A549 (cell line): ENCODE results near the gene CCNQ.

Experiments
- CTCF ChIP-seq: fragments of >200 bp; sonication (Bioruptor Twin); formaldehyde crosslinking; IDR thresholded peaks from 3 replicates; pipeline ENCODE4 v1.5.1; 2016
- ELK1 ChIP-seq: fragments of 150-350 bp; IDR thresholded peaks from 2 replicates; pipeline ENCODE4 v1.6.1; 2014; ENCODE audit warnings: low read depth, mild to moderate bottlenecking, low read length
- FOSL2 ChIP-seq, 2 experiments: fragments of 450-650 bp in 1 of 2; fragments of >200 bp in 1 of 2; sonication (Bioruptor Twin) in 1 of 2; formaldehyde crosslinking; IDR thresholded peaks; 2 replicates each; pipeline versions ENCODE4 v1.5.0 to v1.6.1; 2016 to 2020; ENCODE audit warnings: mild to moderate bottlenecking in 1 of 2, moderate library complexity in 1 of 2
- MAX ChIP-seq: IDR thresholded peaks from 2 replicates; pipeline ENCODE4 v1.6.1; 2012
- POLR2A ChIP-seq: IDR thresholded peaks from 2 replicates; pipeline ENCODE4 v1.6.1; 2012; ENCODE audit warnings: mild to moderate bottlenecking, low read length
- RAD21 ChIP-seq, 2 experiments: fragments of >200 bp in 1 of 2; sonication (Bioruptor Twin) in 1 of 2; formaldehyde crosslinking in 1 of 2; IDR thresholded peaks in 1 of 2; conservative IDR thresholded peaks in 1 of 2; 2 replicates in 1 of 2; 3 replicates in 1 of 2; pipeline ENCODE4 v1.6.1; 2012 to 2018; ENCODE audit warnings: inconsistent platforms in 1 of 2
- RARB ChIP-seq: fragments of 250-450 bp; sonication (Bioruptor Pico); IDR thresholded peaks from 2 replicates; pipeline ENCODE4 v1.8.0; 2021; ENCODE audit warnings: mild to moderate bottlenecking, moderate library complexity
- RCOR1 ChIP-seq: fragments of 150-350 bp; IDR thresholded peaks from 2 replicates; pipeline ENCODE4 v1.6.1; 2014; ENCODE audit warnings: antibody characterized with exemption, low read length, low read depth
- TP53 ChIP-seq: fragments of 250-450 bp; sonication (Bioruptor Pico); IDR thresholded peaks from 2 replicates; pipeline ENCODE4 v1.5.0; 2021; ENCODE audit warnings: mild to moderate bottlenecking, moderate library complexity

GRCh38 chrX:153549807-153550206 is 49.1 kb downstream of the CCNQ start:
- no peak for TF ChIP-seq CTCF
- TF ChIP-seq FOSL2 (IDR thresholded peaks at IDR 0.05) = no peak
- no peak for TF ChIP-seq FOSL2 (CRISPR knock-in tag; IDR thresholded peaks at IDR 0.05)
- no peak for TF ChIP-seq RAD21 (conservative IDR thresholded peaks at IDR 0.05 in 1 of 2, IDR thresholded peaks at IDR 0.05 in 1 of 2)
- no peak for TF ChIP-seq POLR2A
- no peak for TF ChIP-seq MAX
- TF ChIP-seq RARB (CRISPR knock-in tag) = no peak
- no peak for TF ChIP-seq TP53
- no peak for TF ChIP-seq RCOR1
- TF ChIP-seq ELK1 = no peak
